Urinary bladder (tissue), 4 donors: ENCODE results near the gene ASB9. TPM values are rescaled to one million over a fixed set of nuclear protein-coding genes. Genes with fewer than 3 reads are reported as not detected.
A peak's percentile ranks its signal among the peaks of the same experiment; 100 is the strongest.
"Not testable (repeated sequence)": the region's sequence is repeated elsewhere in the genome, so short reads cannot be mapped to it uniquely, and the experiment has no call there.

Experiments
- DNase-seq: peaks from one replicate; pipeline ENCODE4 v3.0.0-alpha.2; 2015; ENCODE audit errors: extremely low spot score
- H3K27ac ChIP-seq: one replicate; pipeline ENCODE4 v1.5.1; 2013; ENCODE audit warnings: low read depth, mild to moderate bottlenecking, moderate library complexity
- H3K36me3 ChIP-seq: one replicate; pipeline ENCODE4 v1.6.1; 2013; ENCODE audit warnings: mild to moderate bottlenecking, moderate library complexity; ENCODE audit not compliant: insufficient read depth
- H3K4me1 ChIP-seq: one replicate; pipeline ENCODE4 v1.6.1; 2013; ENCODE audit warnings: mild to moderate bottlenecking, moderate library complexity; ENCODE audit not compliant: insufficient read depth
- H3K4me3 ChIP-seq: one replicate; pipeline ENCODE4 v1.5.1; 2013; ENCODE audit warnings: low read depth, low read length
- WGBS: extraction: QIAGEN DNeasy Blood & Tissue Kit; methylation state at CpG from one replicate; pipeline ENCODE4 v1.1.7; 2013; 5-methylcytosine and 5-hydroxymethylcytosine counted together
- polyA plus RNA-seq: library from polyadenylated mRNA; stranded (reverse); fragments of 200-250 nt; gene quantifications from one replicate; pipeline ENCODE4 v1.2.3, GENCODE V29; 2013
- total RNA-seq: library from RNA; depleted of rRNA; stranded (reverse); fragments of >200 nt; gene quantifications from one replicate; pipeline ENCODE4 v1.2.3, GENCODE V29; 2014
- donor health status: healthy with polysubstance abuse.
- donor health status: healthy.

The ASB9 gene
- total and polyA plus RNA-seq, 2 donors = 2.0 to 3.4 TPM

DNA sequence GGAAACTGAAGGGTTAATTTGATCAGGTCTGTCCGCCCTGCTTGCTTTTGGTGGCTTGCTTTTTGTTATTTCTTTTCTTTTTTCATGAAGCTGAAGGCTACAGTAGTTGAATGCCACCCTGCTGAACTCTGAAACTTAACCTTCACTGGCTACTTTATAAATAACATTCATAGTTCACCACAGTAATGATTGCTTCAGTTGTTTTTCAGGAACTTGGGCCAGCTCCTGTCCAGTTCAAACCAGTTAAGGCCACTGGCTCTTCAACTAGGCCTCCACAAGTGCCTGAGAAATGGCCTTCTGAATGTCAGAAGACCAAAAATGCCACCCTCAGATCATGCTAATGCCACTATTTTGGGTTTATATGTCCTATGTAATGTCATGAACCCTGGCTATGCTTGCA lies 7.7 kb upstream of the ASB9 start:
- H3K36me3 ChIP-seq = no peaks in the 10 kb centered on the region
- no peak overlapping the region for H3K27ac ChIP-seq
- no peaks in the 10 kb centered on the region for H3K4me1 ChIP-seq
- H3K4me3 ChIP-seq = no peak overlapping the region
- WGBS = 47% methylated on average over 1 of the region's 1 CpG
- DNase-seq = no peak

GRCh38 chrX:15274946-15275345 lies 5.1 kb upstream of the ASB9 start:
- Histone ChIP-seq H3K4me1 (no peaks in the 10 kb centered on the region), H3K4me3 (no peak overlapping the region), H3K36me3 (no peaks in the 10 kb centered on the region), H3K27ac (no peak overlapping the region)
- DNase-seq = no peak
- WGBS = 85% methylated on average over 2 of the region's 2 CpGs

DNA sequence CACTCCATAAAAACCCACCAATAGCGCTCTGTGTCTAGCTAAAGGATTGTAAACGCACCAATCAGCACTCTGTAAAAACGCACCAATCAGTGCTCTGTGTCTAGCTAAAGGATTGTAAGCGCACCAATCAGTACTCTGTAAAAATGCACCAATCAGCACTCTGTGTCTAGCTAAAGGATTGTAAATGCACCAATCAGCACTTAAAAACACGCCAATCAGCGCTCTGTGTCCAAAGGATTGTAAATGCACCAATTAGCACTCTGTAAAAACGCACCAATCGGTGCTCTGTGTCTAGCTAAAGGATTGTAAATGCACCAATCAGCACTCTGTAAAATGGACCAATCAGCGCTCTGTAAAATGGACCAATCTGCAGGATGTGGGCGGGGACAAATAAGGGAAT lies 3.4 kb upstream of the ASB9 start:
- H3K4me1 ChIP-seq, DNase-seq, H3K36me3 ChIP-seq, H3K4me3 ChIP-seq, H3K27ac ChIP-seq: not testable (repeated sequence)
- WGBS = 97% methylated on average over 10 of the region's 10 CpGs

DNA sequence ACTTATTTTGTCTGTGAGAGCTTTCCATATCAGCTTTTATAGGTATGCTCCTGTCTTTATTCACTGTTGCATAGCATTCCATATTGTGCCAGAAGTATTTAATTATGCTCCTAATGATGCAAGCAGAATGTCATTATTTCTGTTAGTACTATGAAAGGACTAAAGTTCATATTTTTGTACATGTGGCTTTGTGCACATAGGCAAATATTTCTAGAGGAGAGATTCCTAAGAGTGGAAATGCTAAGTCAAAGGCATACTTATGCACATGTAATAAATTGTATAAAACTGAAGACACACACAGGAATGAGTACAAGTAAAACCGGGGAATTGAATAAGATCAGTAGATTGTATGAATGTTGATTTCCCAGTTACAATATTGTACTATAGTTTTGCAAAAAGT lies 1.9 kb upstream of the ASB9 start:
- H3K36me3 ChIP-seq = no peaks in the 10 kb centered on the region
- 88% methylated on average over 1 of the region's 1 CpG for WGBS
- H3K27ac ChIP-seq = no peak overlapping the region

GRCh38 chrX:15269120-15269519 lies 763 bp downstream of the ASB9 start:
- H3K36me3 ChIP-seq = no peaks in the 10 kb centered on the region
- 84% methylated on average over 1 of the region's 1 CpG for WGBS
- DNase-seq = no peak
- no peak overlapping the region for H3K27ac ChIP-seq
- H3K4me1 ChIP-seq = no peaks in the 10 kb centered on the region
- no peak overlapping the region for H3K4me3 ChIP-seq

More for the DNA sequence above, 1.9 kb upstream of the ASB9 start:
- Histone ChIP-seq H3K4me3 (no peak overlapping the region), H3K4me1 (no peaks in the 10 kb centered on the region)
- DNase-seq = no peak

DNA sequence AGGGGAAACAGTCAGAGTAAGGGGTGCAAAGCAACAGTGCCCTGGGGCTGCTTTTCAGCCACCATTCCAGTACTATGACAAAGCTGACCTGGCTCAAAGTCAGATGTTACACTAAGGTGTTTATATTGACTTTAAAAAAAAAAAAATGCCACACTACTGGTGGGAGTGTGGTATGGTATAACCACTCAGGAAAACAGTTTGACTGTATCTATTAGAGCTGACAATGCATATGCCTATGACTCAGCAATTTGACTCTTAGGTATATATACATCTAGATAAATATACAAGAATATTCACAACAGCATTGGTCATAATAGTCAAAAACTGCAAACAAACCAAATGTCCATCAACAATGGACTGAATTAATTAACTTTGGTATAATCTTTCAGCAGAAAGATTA lies 15.0 kb downstream of the ASB9 start:
- no peak for DNase-seq

GRCh38 chrX:15245896-15246295 lies 24.0 kb downstream of the ASB9 start:
- Histone ChIP-seq H3K4me3 (no peak overlapping the region), H3K36me3 (no peaks in the 10 kb centered on the region), H3K4me1 (no peaks in the 10 kb centered on the region), H3K27ac (no peak overlapping the region)
- WGBS = 48% methylated on average over 4 of the region's 4 CpGs
- no peak for DNase-seq

More for the DNA sequence above, 15.0 kb downstream of the ASB9 start:
- H3K4me3 ChIP-seq = no peak overlapping the region
- no peak overlapping the region for H3K27ac ChIP-seq
- no peaks in the 10 kb centered on the region for H3K4me1 ChIP-seq
- H3K36me3 ChIP-seq = no peaks in the 10 kb centered on the region

DNA sequence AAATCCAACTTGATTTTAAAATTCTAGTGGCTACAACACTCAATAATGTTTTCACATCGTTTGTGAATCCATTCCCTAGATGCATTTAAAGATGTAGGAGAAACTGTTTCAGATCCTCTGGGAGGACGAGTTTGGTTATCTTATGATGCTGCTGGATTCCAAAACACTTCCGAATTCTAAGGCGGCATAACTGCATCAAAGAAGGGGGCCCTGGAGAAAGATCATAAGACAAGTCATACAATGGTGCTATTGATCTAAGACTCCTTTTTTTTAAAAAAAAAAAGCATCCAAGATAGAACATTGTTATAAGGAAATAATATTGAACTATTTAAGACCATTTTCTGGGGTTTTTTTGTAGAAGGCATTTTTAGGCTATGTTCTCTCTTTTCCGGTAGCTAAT lies 25.5 kb downstream of the ASB9 start:
- WGBS = 84% methylated on average over 5 of the region's 5 CpGs

DNA sequence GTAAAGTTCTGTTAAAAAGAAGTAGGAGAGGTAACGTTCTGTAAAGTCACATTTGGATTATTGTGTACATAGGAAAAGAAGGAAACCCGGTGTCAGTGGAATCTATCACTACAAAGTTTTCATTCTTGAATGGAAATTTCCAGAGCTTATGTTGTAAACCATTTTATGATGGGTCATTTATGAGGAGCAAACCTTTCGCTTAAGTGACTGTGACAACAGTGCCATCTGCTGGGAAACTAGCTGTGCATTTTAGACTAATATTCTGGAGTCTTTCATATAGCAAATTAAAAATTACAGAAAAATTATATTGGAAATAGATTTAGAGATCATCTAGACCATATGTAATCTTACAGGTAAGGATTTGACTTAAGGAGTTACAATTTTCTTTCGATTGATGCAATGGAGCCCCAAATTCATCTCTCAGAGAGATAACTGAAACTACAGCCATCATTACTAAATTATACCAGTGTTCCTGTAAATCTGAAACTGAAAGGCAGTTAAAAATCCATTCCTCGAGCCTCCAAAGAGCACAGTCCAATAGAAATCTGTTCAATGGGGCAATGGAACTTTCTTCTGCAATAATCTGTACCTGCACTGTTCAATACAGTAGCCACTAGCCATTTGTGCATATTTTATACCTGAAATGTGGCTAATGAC lies 26.9 kb downstream of the ASB9 start:
- peak; percentile 10 for DNase-seq
- Histone ChIP-seq H3K27ac (no peak overlapping the region), H3K4me1 (no peaks in the 10 kb centered on the region), H3K36me3 (no peaks in the 10 kb centered on the region), H3K4me3 (no peak overlapping the region)
- WGBS = 9% methylated on average over 5 of the region's 5 CpGs

More for the DNA sequence above, 25.5 kb downstream of the ASB9 start:
- no peak overlapping the region for H3K4me3 ChIP-seq
- H3K36me3 ChIP-seq = no peaks in the 10 kb centered on the region
- H3K4me1 ChIP-seq = no peaks in the 10 kb centered on the region
- no peak for DNase-seq
- no peak overlapping the region for H3K27ac ChIP-seq

DNA sequence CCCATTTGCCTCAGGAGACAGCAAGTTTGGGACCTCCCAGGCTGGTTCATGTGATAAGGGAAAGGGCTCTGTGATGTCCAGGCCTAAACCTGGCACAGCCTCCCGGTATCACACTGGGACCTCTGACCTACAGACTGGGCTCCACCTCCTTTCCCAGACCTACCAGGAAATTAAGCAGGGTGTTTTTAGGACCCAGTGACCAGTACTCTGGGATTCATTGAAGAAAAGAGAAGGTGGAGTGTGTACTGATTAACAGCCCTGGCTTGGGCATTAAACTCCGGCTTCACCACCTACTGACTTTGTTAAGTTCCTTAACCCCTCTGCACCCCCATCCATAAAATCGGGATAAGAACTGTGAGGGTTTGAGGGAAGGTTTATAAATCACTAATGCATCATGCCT lies 28.6 kb downstream of the ASB9 start:
- WGBS = 47% methylated on average over 3 of the region's 3 CpGs
- no peak overlapping the region for H3K4me3 ChIP-seq
- no peak for DNase-seq
- no peaks in the 10 kb centered on the region for H3K36me3 ChIP-seq
- H3K27ac ChIP-seq = no peak overlapping the region
- H3K4me1 ChIP-seq = no peaks in the 10 kb centered on the region

DNA sequence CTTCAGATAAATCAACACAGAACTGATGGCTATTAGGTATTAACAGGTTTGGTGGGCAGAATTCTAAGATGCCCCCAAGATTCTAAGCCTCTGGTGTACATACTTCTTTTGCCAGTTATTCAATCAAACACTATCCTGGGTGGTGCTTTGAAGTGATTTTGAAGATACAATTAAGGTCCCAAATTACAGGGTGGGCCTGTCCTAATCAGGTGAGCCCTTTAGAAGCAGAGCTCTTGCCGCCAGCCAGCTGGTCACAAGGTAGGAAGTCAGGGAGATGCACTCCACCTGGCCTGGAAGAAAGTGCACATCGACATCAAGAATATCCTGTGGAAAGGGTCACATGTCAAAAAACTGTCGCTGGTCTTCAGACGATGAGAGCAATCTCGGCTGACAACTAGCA lies 29.5 kb downstream of the ASB9 start:
- 93% methylated on average over 5 of the region's 5 CpGs for WGBS
- Histone ChIP-seq H3K4me1 (no peaks in the 10 kb centered on the region), H3K4me3 (no peak overlapping the region), H3K36me3 (no peaks in the 10 kb centered on the region), H3K27ac (no peak overlapping the region)
- DNase-seq = no peak

DNA sequence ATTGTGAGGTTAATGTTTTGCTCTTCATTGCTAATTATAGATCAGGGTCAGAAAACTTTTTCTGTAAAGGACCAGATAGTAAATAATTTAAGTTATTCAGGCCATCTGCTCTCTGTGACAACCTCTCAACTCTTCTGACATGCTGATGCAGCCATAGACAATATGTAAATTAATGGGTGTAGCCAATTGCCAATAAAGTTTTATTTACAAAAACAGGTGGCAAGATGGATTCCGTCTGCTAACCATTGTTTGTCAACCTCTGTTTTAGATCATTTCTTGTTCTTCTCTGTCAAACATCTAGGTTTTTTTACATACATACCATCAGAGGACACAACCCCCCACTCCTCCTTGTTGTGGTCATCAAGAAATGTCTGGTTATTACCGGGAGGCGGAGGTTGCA lies 33.7 kb downstream of the ASB9 start:
- 90% methylated on average over 3 of the region's 3 CpGs for WGBS

GRCh38 chrX:15235001-15235400 lies 34.9 kb downstream of the ASB9 start:
- DNase-seq = no peak
- H3K36me3 ChIP-seq = no peaks in the 10 kb centered on the region
- H3K27ac ChIP-seq = no peak overlapping the region
- H3K4me3 ChIP-seq = no peak overlapping the region
- no peaks in the 10 kb centered on the region for H3K4me1 ChIP-seq
- 57% methylated on average over 1 of the region's 1 CpG for WGBS

More for the DNA sequence above, 33.7 kb downstream of the ASB9 start:
- H3K27ac ChIP-seq = no peak overlapping the region
- H3K36me3 ChIP-seq = no peaks in the 10 kb centered on the region
- DNase-seq = no peak
- H3K4me3 ChIP-seq = no peak overlapping the region
- no peaks in the 10 kb centered on the region for H3K4me1 ChIP-seq

GRCh38 chrX:15233416-15234015 lies 36.4 kb downstream of the ASB9 start:
- Histone ChIP-seq H3K4me1 (no peaks in the 10 kb centered on the region), H3K27ac (no peak overlapping the region), H3K36me3 (no peaks in the 10 kb centered on the region), H3K4me3 (no peak overlapping the region)
- DNase-seq = no peak
- 52% methylated on average over 3 of the region's 3 CpGs for WGBS
